ENCODE measurements around the gene KCNH4.

KCNH4 gene

GRCh38 chr17:42118126-42118510 lies 62.8 kb downstream of the KCNH4 start:
- H3K27me3 ChIP-seq (ENCODE audit: control insufficient read depth, insufficient read depth, low read length), result no peaks in the 10 kb centered on the region
- H3K36me3 ChIP-seq (ENCODE audit: control insufficient read depth, insufficient read depth, low read length), result peaks cover 31% of the 10 kb centered on the region
- no peaks in the 10 kb centered on the region for H3K9me3 ChIP-seq (ENCODE audit: control insufficient read depth, insufficient read depth, low read length)
- peaks cover 5% of the 10 kb centered on the region for H3K4me1 ChIP-seq (ENCODE audit: control insufficient read depth, insufficient read depth, low read length)
- no peak overlapping the region for H3K4me3 ChIP-seq (ENCODE audit: low read depth, low read length)
- H3K9ac ChIP-seq (ENCODE audit: low read depth, low read length), result no peak overlapping the region

- H3K9ac ChIP-seq (ENCODE audit: low read depth, low read length), result no peak overlapping the region
- peaks cover 7% of the 10 kb centered on the region for H3K4me1 ChIP-seq (ENCODE audit: control insufficient read depth, insufficient read depth, low read length)
- H3K9me3 ChIP-seq (ENCODE audit: control insufficient read depth, insufficient read depth, low read length), result no peaks in the 10 kb centered on the region
- no peaks in the 10 kb centered on the region for H3K27me3 ChIP-seq (ENCODE audit: control insufficient read depth, insufficient read depth, low read length)
- H3K4me3 ChIP-seq (ENCODE audit: low read depth, low read length), result no peak overlapping the region
- peaks cover 31% of the 10 kb centered on the region for H3K36me3 ChIP-seq (ENCODE audit: control insufficient read depth, insufficient read depth, low read length)
These were observed 63.4 kb downstream of the KCNH4 start for GRCh38 chr17:42117397-42118125.

GRCh38 chr17:42116705-42117396 lies 64.1 kb downstream of the KCNH4 start:
- peaks cover 7% of the 10 kb centered on the region for H3K4me1 ChIP-seq (ENCODE audit: control insufficient read depth, insufficient read depth, low read length)
- H3K9me3 ChIP-seq (ENCODE audit: control insufficient read depth, insufficient read depth, low read length), result no peaks in the 10 kb centered on the region
- no peak overlapping the region for H3K9ac ChIP-seq (ENCODE audit: low read depth, low read length)
- H3K27me3 ChIP-seq (ENCODE audit: control insufficient read depth, insufficient read depth, low read length), result no peaks in the 10 kb centered on the region
- H3K4me3 ChIP-seq (ENCODE audit: low read depth, low read length), result no peak overlapping the region
- H3K36me3 ChIP-seq (ENCODE audit: control insufficient read depth, insufficient read depth, low read length), result peaks cover 31% of the 10 kb centered on the region

- Histone ChIP-seq H3K27me3 (ENCODE audit: control insufficient read depth, insufficient read depth, low read length) (no peaks in the 10 kb centered on the region), H3K4me1 (ENCODE audit: control insufficient read depth, insufficient read depth, low read length) (peaks cover 2% of the 10 kb centered on the region), H3K36me3 (ENCODE audit: control insufficient read depth, insufficient read depth, low read length) (peaks cover 31% of the 10 kb centered on the region), H3K9me3 (ENCODE audit: control insufficient read depth, insufficient read depth, low read length) (no peaks in the 10 kb centered on the region), H3K9ac (ENCODE audit: low read depth, low read length) (no peak overlapping the region), H3K4me3 (ENCODE audit: low read depth, low read length) (no peak overlapping the region)
These were observed 66.8 kb downstream of the KCNH4 start for GRCh38 chr17:42114118-42114517.

- Histone ChIP-seq H3K4me1 (ENCODE audit: control insufficient read depth, insufficient read depth, low read length) (peaks cover 2% of the 10 kb centered on the region), H3K4me3 (ENCODE audit: low read depth, low read length) (no peak overlapping the region), H3K27me3 (ENCODE audit: control insufficient read depth, insufficient read depth, low read length) (no peaks in the 10 kb centered on the region), H3K36me3 (ENCODE audit: control insufficient read depth, insufficient read depth, low read length) (peaks cover 33% of the 10 kb centered on the region), H3K9me3 (ENCODE audit: control insufficient read depth, insufficient read depth, low read length) (no peaks in the 10 kb centered on the region), H3K9ac (ENCODE audit: low read depth, low read length) (no peak overlapping the region)
These were observed 67.5 kb downstream of the KCNH4 start for GRCh38 chr17:42113293-42114069.

GRCh38 chr17:42112552-42113176 lies 68.3 kb downstream of the KCNH4 start, which contains the start of gene DHX58:
TSS of gene DHX58 (minus strand) at chr17:42112714. CDS start at chr17:42111892, 822 bp downstream.
- Histone ChIP-seq H3K4me3 (ENCODE audit: low read depth, low read length) (no peak within 1 kb of the TSS), H3K9ac (ENCODE audit: low read depth, low read length) (no peak within 1 kb of the TSS), H3K4me1 (ENCODE audit: control insufficient read depth, insufficient read depth, low read length) (peaks cover 6% of the 10 kb centered on the region), H3K9me3 (ENCODE audit: control insufficient read depth, insufficient read depth, low read length) (no peaks in the 10 kb centered on the region), H3K27me3 (ENCODE audit: control insufficient read depth, insufficient read depth, low read length) (no peaks in the 10 kb centered on the region), H3K36me3 (ENCODE audit: control insufficient read depth, insufficient read depth, low read length) (peaks cover 26% of the 10 kb centered on the region)

GRCh38 chr17:42111871-42112551 lies 68.9 kb downstream of the KCNH4 start:
- no peak overlapping the region for H3K4me3 ChIP-seq (ENCODE audit: low read depth, low read length)
- H3K36me3 ChIP-seq (ENCODE audit: control insufficient read depth, insufficient read depth, low read length), result peaks cover 22% of the 10 kb centered on the region
- peaks cover 6% of the 10 kb centered on the region for H3K4me1 ChIP-seq (ENCODE audit: control insufficient read depth, insufficient read depth, low read length)
- no peaks in the 10 kb centered on the region for H3K27me3 ChIP-seq (ENCODE audit: control insufficient read depth, insufficient read depth, low read length)
- H3K9ac ChIP-seq (ENCODE audit: low read depth, low read length), result no peak overlapping the region
- H3K9me3 ChIP-seq (ENCODE audit: control insufficient read depth, insufficient read depth, low read length), result no peaks in the 10 kb centered on the region

GRCh38 chr17:42111265-42111636 lies 69.7 kb downstream of the KCNH4 start:
- no peak overlapping the region for H3K4me3 ChIP-seq (ENCODE audit: low read depth, low read length)
- H3K4me1 ChIP-seq (ENCODE audit: control insufficient read depth, insufficient read depth, low read length), result peaks cover 6% of the 10 kb centered on the region
- no peaks in the 10 kb centered on the region for H3K27me3 ChIP-seq (ENCODE audit: control insufficient read depth, insufficient read depth, low read length)
- no peaks in the 10 kb centered on the region for H3K9me3 ChIP-seq (ENCODE audit: control insufficient read depth, insufficient read depth, low read length)
- H3K9ac ChIP-seq (ENCODE audit: low read depth, low read length), result no peak overlapping the region
- peaks cover 22% of the 10 kb centered on the region for H3K36me3 ChIP-seq (ENCODE audit: control insufficient read depth, insufficient read depth, low read length)

GRCh38 chr17:42110301-42111264 lies 70.4 kb downstream of the KCNH4 start:
- H3K4me1 ChIP-seq (ENCODE audit: control insufficient read depth, insufficient read depth, low read length), result peaks cover 6% of the 10 kb centered on the region
- no peaks in the 10 kb centered on the region for H3K27me3 ChIP-seq (ENCODE audit: control insufficient read depth, insufficient read depth, low read length)
- no peaks in the 10 kb centered on the region for H3K9me3 ChIP-seq (ENCODE audit: control insufficient read depth, insufficient read depth, low read length)
- H3K36me3 ChIP-seq (ENCODE audit: control insufficient read depth, insufficient read depth, low read length), result peaks cover 18% of the 10 kb centered on the region
- no peak overlapping the region for H3K4me3 ChIP-seq (ENCODE audit: low read depth, low read length)
- no peak overlapping the region for H3K9ac ChIP-seq (ENCODE audit: low read depth, low read length)

- H3K27me3 ChIP-seq (ENCODE audit: control insufficient read depth, insufficient read depth, low read length), result no peaks in the 10 kb centered on the region
- no peak overlapping the region for H3K9ac ChIP-seq (ENCODE audit: low read depth, low read length)
- H3K36me3 ChIP-seq (ENCODE audit: control insufficient read depth, insufficient read depth, low read length), result peaks cover 11% of the 10 kb centered on the region
- H3K4me3 ChIP-seq (ENCODE audit: low read depth, low read length), result no peak overlapping the region
- H3K4me1 ChIP-seq (ENCODE audit: control insufficient read depth, insufficient read depth, low read length), result peaks cover 6% of the 10 kb centered on the region
- no peaks in the 10 kb centered on the region for H3K9me3 ChIP-seq (ENCODE audit: control insufficient read depth, insufficient read depth, low read length)
These were observed 71.9 kb downstream of the KCNH4 start for GRCh38 chr17:42109086-42109485.

Data from iPS-15b (cell line).